Epidermal melanocyte (primary cell): ENCODE measurements around the gene RMC1.
"Not testable (repeated sequence)": the region's sequence is repeated elsewhere in the genome, so short reads cannot be mapped to it uniquely, and the experiment has no call there.

Source experiments
- DNase-seq: peaks from one replicate; pipeline ENCODE4 v3.0.0; 2011; ENCODE audit warnings: low spot score; ENCODE audit not compliant: insufficient read length

RMC1 gene

DNA sequence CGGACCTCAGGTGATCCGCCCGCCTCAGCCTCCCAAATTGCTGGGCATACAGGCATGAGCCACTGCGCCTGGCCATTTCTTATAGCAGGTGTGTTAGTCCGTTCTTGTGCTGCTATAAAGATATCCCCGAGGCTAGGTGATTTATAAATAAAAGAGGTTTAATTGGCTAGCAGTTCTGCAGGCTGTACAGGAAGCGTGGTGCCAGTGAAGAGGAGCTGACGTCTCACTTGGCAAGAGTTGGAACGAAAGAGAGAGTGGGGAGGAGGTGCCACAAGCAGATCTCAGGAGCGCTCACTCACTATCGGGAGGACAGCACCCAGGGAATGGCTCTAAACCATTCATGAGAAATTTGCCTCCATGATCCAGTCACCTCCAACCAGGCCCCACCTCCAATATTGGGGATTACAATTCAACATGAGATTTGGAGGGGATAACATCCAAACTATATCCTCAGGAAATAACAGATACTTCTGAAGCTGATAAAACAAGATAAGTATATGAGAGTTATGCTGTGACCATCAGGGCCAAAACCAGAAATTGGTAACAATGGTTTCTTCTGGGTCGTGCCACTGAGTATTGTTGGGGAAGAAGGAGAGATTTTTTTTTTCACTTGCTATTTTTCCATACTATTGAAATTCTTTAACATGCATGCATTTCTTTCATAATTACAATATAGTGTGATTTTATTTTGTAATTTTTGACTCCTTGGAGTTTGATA is 7.4 kb upstream of the RMC1 start:
- DNase-seq = no peak

GRCh38 chr18:23498117-23498516 is 5.2 kb upstream of the RMC1 start:
- DNase-seq = no peak

DNA sequence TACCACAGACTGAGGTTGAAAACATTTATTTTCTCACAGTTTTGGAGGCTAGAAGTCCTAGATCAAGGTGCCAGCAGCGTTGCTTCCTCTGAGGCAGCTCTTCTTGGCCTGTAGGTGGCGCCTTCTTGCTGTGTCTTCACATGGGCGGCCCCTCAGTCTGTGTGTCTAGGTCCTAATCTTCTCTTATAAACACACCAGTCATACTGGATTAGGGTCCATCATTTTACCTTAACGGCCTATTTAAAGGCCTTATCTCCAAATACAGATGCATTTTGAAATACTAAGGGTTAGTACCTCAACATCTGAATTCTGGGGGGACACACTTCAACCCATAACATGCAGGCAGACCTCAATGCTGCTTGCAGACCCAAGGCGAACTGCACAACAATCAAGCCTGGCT is 4.4 kb upstream of the RMC1 start:
- peak; percentile 52 for DNase-seq

- no peak for DNase-seq
Measured at GRCh38 chr18:23499291-23499781, 4.0 kb upstream of the RMC1 start.

DNA sequence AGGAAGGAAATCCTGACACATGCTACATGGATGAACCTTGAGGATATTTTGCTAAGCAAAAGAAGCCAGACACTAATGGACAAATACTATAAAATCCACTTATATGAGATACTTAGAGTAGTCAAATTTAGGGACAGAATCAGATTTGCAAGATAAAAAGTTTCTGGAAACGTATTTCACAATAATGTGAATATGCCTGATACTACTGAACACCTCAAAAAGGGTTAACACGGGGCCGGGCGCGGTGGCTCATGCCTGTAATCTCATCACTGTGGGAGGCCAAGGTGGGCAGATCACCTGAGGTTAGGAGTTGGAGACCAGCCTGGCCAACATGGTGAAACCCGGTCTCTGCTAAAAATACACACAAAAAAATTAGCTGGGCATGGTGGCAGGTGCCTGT is 1.7 kb upstream of the RMC1 start:
- no peak for DNase-seq

DNA sequence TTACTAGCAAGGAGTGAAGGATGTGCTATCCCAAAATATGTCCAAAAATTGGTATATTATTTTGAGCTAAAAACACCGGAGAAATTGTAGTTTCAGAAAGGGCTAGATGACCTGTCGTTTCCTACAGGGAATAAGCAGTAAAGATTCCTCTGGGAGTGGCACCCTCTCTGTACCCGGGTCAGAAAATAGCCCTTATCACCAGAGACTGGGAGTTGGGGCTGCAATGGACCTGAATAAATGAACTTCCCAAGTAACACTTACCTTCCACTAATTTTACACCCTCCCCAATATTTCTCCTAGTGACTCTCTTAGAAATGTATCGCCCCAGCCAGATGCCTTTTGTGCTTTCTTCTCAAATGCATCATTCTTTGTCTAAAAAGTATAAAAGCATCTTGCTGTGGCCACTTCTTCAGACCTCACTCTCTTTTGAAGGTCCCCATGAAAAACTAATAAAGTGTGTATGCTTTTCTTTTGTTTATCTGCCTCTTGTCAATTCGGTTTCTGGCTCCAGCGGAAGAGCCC is 734 bp upstream of the RMC1 start:
- DNase-seq = no peak

DNA sequence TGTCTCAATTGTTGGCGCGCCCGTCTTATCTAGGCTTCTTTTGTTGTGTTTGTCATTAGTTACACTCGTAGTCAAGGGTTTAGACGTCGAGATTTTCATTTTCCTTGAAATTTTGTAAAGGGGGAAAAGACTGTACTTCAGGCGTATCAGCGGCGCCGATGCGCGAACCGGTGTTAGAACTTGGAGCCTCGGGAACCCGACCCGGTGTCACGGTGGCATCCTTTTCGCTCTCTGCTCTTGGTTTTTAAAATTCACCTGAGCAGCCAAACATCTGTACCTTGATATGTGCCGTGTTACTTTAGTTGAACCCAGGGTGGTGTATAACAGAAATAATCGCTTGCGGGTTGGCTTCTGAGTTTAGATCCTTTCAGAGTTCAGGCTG is 643 bp downstream of the RMC1 start:
- no peak for DNase-seq

GRCh38 chr18:23504720-23505119 is 1.4 kb downstream of the RMC1 start:
- DNase-seq = no peak

DNA sequence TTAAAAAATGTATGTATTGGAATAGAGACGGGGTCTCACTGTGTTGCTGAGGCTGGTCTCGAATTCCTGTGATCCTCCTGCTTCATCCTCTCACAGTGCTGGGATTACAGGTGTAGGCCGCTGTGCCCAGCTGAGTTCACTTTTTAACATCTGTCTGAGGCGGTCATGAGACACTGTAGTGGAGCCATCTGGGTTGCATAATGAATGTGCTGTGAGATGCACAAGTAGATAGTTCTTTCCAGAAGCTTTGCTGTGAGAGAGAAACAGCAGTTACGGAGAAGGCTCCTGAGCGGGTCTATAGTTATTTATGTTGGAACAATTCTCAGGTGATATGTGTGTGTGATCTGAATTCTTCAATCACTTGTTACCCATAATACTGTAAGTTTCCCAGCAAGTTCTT is 3.1 kb downstream of the RMC1 start:
- no peak for DNase-seq

- not testable (repeated sequence) for DNase-seq
Measured at GRCh38 chr18:23510923-23511322, 7.6 kb downstream of the RMC1 start.

DNA sequence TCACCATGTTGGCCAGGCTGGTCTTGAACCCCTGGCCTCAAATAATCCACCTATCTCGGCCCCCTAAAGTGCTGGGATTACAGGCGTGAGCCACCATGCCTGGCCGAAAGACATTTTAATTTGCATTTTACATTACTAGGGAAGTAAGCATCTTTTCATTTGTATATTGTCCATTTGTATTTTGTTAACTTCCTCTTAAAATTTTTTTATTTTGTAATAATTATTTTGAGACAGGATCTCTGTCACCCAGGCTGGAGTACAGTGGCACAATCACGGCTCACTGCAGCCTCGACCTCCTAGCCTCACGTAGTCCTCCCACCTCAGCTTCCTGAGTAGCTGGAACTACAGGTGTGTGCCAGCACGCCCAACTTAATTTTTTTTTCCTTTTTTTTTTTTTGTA is 8.9 kb downstream of the RMC1 start:
- not testable (repeated sequence) for DNase-seq

DNA sequence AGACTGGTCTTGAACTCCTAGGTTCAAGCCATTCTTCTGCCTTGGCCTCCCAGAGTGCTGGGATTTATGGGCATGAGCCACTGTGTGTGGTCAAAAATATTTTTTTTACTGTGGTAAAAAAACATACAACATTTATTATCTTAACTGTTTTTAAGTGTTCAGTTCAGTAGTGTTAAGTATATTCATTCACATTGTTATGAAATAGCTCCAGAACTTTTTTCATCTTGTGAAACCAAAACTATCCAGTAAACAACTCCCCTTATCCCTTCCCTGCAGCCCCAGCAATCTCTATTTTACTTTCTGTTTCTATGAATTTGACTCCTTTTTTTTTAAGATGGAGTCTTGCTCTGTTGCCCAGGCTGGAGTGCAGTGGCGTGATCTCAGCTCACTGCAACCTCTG is 9.3 kb downstream of the RMC1 start:
- no peak for DNase-seq

DNA sequence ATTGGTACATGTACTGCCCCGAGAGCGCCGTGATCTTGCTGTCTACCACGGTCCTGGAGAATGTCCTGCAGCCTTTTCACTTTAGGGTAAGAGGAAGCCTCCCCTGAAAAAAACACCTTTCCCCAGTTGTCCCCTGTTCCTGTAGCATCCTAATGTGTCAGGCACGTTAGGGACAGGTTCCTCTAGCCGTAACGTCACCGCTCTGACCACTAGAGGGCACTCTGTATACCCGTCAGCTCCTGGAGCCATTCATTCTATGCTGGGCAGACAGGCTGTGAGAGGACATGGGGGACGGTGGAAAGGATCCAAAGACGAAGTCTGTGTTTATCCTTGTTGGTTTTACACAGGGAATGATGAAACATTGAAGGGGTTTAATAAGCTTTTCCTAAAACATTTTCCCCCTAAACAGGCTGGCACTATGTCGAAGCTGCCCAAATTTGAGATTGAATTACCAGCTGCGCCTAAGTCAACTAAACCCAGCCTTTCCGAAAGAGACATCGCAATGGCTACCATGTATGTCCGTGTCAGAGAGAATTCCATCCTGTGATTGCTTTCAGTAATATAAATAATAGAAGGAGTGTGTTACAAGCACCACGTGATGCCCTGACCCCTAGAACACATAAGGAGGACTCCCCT is 12.7 kb downstream of the RMC1 start:
- DNase-seq = no peak

GRCh38 chr18:23519734-23520133 is 16.4 kb downstream of the RMC1 start:
- no peak for DNase-seq

- no peak for DNase-seq
Measured at GRCh38 chr18:23521271-23521670, 18.0 kb downstream of the RMC1 start.

GRCh38 chr18:23521907-23522306 is 18.6 kb downstream of the RMC1 start:
- DNase-seq = no peak

DNA sequence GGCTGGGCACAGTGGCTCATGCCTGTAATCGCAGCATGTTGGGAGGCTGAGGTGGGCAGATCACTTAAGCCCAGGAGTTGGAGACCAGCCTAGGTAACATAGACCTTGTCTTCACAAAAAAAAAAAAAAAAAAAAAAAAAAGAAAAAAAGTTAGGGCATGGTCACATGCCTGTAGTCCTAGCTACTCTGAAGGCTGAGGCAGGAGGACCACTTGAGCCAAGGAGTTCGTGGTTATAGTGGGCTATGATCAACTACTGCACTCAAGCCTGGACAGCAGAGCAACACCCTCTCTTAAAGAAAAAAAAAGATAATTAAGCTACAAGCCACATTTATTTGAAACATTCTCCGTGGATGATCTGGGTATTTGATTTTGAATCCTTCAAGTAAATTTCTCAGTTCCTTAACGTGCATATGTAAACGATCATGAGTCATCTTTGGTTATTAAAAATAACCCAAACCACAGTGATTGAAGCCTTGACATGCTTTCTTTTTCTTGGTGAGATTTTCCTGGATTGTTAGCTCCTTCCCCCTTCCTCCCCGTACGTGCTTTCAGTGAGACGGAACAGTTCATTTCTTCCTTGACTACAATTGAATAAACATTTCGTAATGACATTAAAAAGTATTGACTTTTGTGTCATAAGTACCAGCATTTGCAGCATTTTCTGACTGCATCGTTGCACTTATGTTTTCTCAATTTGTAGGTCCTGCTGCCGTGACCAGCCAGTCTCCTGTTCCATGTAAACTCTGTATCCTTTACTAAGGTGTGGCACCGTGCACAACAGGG is 20.3 kb downstream of the RMC1 start:
- DNase-seq = no peak

- no peak for DNase-seq
Measured at GRCh38 chr18:23524213-23524707, 20.9 kb downstream of the RMC1 start.

DNA sequence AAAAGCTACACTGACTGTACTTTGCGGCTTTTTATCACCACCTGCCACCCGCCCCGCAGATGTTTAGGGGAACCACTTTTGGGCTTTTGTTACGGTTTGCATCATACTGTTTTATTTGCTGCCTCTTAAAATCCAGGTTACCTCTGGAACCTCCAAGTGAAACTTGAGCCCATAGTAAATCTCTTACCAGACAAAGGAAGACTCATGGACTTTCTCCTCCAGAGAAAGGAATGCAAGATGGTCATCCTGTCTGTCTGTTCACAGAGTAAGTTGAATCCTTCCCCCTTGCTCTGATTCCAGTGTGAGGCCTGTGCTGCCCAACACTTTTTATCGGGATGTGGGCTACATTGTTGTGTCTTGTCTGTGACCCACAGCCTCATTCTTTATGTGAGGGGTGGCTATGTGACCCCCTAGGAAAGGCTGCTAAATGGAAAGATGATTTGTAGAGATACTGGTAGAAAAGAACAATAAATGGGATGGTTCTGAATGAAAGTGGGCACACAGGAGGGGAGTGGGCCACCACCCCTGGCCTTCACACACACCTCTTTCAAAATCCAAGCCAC is 23.3 kb downstream of the RMC1 start:
- no peak for DNase-seq

- no peak for DNase-seq
Measured at GRCh38 chr18:23528580-23529472, 25.5 kb downstream of the RMC1 start.

- no peak for DNase-seq
Measured at GRCh38 chr18:23529604-23530003, 26.3 kb downstream of the RMC1 start.
